ENCODE measurements around the gene PPIF. TPM values are rescaled to one million over a fixed set of nuclear protein-coding genes. Genes with fewer than 3 reads are reported as not detected.

The PPIF gene
- total and polyA plus RNA-seq, 8 donors, result 29.7 to 75.6 (median 31.0) TPM

GRCh38 chr10:79355420-79356017 is 8.2 kb downstream of the PPIF start:
- ATAC-seq (no peak), DNase-seq (no peak)
- Histone ChIP-seq H3K4me1 (peaks cover 0 to 58% of the 10 kb centered on the region in 2 donors), H3K36me3 (peaks cover 0 to 55% of the 10 kb centered on the region in 2 donors), H3K9me3 (no peaks in the 10 kb centered on the region), H3K4me3 (no peak overlapping the region), H3K27me3 (no peaks in the 10 kb centered on the region), H3K27ac (peak overlapping the region in 1 of 2 donors; percentile 43)
- TF ChIP-seq, protein P1, sequence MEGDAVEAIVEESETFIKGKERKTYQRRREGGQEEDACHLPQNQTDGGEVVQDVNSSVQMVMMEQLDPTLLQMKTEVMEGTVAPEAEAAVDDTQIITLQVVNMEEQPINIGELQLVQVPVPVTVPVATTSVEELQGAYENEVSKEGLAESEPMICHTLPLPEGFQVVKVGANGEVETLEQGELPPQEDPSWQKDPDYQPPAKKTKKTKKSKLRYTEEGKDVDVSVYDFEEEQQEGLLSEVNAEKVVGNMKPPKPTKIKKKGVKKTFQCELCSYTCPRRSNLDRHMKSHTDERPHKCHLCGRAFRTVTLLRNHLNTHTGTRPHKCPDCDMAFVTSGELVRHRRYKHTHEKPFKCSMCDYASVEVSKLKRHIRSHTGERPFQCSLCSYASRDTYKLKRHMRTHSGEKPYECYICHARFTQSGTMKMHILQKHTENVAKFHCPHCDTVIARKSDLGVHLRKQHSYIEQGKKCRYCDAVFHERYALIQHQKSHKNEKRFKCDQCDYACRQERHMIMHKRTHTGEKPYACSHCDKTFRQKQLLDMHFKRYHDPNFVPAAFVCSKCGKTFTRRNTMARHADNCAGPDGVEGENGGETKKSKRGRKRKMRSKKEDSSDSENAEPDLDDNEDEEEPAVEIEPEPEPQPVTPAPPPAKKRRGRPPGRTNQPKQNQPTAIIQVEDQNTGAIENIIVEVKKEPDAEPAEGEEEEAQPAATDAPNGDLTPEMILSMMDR (IDR thresholded peaks at IDR 0.05), result no peak
- intact Hi-C loops (cut with DNase I), result no loop called here

- TF ChIP-seq, protein P1 (IDR thresholded peaks at IDR 0.05), result no peak
- H3K27me3 ChIP-seq, result no peaks in the 10 kb centered on the region
- peak overlapping the region in 1 of 2 donors; percentile 43 for H3K27ac ChIP-seq
- no peaks in the 10 kb centered on the region for H3K9me3 ChIP-seq
- intact Hi-C loops (cut with DNase I), result no loop called here
- no peak overlapping the region for H3K4me3 ChIP-seq
- ATAC-seq, result peak; percentile 30
- peaks cover 0 to 52% of the 10 kb centered on the region in 2 donors for H3K4me1 ChIP-seq
- H3K36me3 ChIP-seq, result peaks cover 0 to 50% of the 10 kb centered on the region in 2 donors
- DNase-seq, result no peak
Measured at GRCh38 chr10:79356104-79356503, 8.8 kb downstream of the PPIF start.

DNA sequence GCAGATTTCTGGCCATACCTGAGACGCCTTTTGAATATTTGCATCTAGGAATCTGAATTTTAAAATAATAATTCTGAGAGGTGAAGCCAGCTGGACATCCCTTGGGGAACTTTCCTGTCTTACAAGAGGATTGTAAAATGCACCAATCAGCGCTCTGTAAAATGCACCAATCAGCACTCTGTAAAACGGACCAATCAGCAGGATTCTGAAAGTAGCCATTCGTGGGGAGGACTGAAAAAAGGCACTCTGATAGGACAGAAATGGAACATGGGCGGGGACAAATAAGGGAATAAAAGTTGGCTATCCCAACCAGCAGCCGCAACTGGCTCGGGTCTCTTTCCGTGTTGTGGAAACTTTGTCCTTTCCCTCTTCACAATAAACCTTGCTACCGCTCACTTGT is 9.9 kb downstream of the PPIF start:
- intact Hi-C loops (cut with DNase I), result no loop called here
- Histone ChIP-seq H3K27ac (no peak overlapping the region), H3K4me1 (peaks cover 0 to 41% of the 10 kb centered on the region in 2 donors), H3K27me3 (no peaks in the 10 kb centered on the region), H3K36me3 (peaks cover 0 to 39% of the 10 kb centered on the region in 2 donors), H3K4me3 (no peak overlapping the region), H3K9me3 (no peaks in the 10 kb centered on the region)
- no peak for DNase-seq
- TF ChIP-seq, protein P1 (IDR thresholded peaks at IDR 0.05), result no peak
- no peak for ATAC-seq

DNA sequence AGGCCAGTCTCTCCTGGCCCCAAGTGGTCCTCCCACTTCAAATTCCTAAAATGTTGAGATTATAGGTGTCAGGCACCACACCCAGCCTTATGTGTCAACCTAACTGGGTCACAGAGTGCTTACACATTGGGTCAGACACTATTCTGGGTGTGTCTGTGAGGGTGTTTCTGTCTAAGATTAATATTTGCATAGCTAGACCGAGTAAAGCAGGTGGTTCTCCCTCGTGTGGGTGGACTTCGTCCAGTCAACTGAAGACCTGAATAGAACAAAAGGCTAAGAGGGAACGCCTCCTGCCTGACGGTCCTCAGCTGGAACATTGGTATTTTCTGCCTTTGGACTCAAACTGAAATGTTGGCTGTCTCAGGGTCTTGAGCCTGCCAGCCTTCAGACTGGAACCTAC is 11.5 kb downstream of the PPIF start:
- intact Hi-C loops (cut with DNase I), result no loop called here
- TF ChIP-seq, protein P1 (IDR thresholded peaks at IDR 0.05), result no peak
- Histone ChIP-seq H3K4me1 (peaks cover 0 to 25% of the 10 kb centered on the region in 2 donors), H3K27me3 (no peaks in the 10 kb centered on the region), H3K9me3 (no peaks in the 10 kb centered on the region), H3K36me3 (peaks cover 0 to 22% of the 10 kb centered on the region in 2 donors), H3K27ac (no peak overlapping the region), H3K4me3 (no peak overlapping the region)
- ATAC-seq, result peak; percentile 69
- DNase-seq, result no peak

- H3K9me3 ChIP-seq, result no peaks in the 10 kb centered on the region
- intact Hi-C loops (cut with DNase I), result no loop called here
- TF ChIP-seq, protein P1 (IDR thresholded peaks at IDR 0.05), result no peak
- no peaks in the 10 kb centered on the region for H3K27me3 ChIP-seq
- H3K27ac ChIP-seq, result no peak overlapping the region
- H3K4me1 ChIP-seq, result peaks cover 0 to 14% of the 10 kb centered on the region in 2 donors
- H3K36me3 ChIP-seq, result peaks cover 0 to 11% of the 10 kb centered on the region in 2 donors
- no peak for ATAC-seq
- H3K4me3 ChIP-seq, result no peak overlapping the region
- DNase-seq, result no peak
Measured at GRCh38 chr10:79359816-79360498, 12.7 kb downstream of the PPIF start.
